Ovary (tissue), 3 donors: Measurements from ENCODE around the gene FBN1.

ENCODE experiments used
- CTCF ChIP-seq, 3 donors: fragments of 450-650 bp in 2 of 3; fragments of 200-600 bp in 1 of 3; IDR thresholded peaks; one replicate each; pipeline versions ENCODE4 v1.5.1 to v1.8.0; 2016 to 2022; ENCODE audit warnings: antibody characterized with exemption in 3 of 3, mild to moderate bottlenecking in 1 of 3
- EP300 ChIP-seq: sonication (generic); formaldehyde crosslinking; IDR thresholded peaks from one replicate; pipeline ENCODE4 v1.6.1; 2017; ENCODE audit warnings: antibody characterized with exemption
- POLR2A ChIP-seq: fragments of 450-650 bp; IDR thresholded peaks from one replicate; pipeline ENCODE4 v1.6.1; 2017; ENCODE audit warnings: antibody characterized with exemption, mild to moderate bottlenecking, moderate library complexity
- donor health status: DM: no; HTN: no; CAD: no.

DNA sequence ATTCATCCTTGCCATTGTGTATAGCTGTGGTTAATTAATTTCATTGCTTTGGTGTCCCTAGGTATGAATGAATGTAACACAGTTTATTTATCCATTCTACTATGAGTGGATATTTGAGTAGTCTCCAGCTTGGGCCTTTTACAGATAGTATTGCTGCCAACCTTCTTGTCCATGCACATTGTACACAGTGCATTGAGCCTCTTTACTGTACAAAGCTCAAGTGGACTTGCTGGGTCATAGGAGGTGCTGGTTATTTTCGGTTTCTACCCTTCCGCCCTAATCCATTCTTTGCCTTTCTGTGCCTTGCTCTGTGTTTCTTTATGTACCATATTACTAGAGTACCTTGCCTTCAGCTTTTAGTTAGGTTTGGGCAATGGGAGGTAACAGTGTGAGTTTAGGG, 253.6 kb downstream of the FBN1 start:
- TF ChIP-seq POLR2A (no peak), CTCF (IDR thresholded peaks at IDR 0.05) (no peak), EP300 (no peak)
